ENCODE data around the gene TSPEAR.

DNA sequence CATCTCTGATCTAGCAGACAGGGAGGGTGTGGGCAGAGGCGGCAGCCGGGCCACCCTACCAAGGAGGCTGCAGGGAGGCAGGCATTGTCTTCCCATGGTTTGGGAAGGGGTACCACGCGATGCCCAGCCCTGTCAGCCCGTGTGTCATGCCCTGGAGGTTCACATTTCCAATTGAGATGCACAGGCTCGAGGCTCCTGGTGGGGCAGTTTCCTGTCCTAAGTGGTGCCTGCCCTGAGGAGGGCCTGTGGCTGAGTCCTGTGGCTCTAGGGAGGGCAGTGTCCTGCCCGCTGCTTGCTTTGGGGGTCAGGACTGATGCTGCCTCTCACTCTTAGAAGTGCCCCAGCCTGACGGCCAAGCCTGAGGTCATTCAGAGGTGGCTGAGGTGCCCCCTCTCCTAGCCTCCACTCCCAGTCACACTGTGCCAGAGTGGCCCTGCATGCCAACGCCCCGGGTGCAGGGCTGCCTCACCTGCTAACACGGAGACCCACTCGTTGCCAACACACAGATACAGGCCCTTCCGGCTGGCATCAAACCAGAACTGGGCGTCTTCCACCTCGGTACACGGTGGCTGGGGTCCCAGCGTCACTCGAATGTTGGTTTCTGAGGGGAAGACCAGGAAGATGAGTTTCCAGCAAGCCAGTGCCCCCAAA, 183.3 kb downstream of the TSPEAR start:
- TF ChIP-seq, protein P1, sequence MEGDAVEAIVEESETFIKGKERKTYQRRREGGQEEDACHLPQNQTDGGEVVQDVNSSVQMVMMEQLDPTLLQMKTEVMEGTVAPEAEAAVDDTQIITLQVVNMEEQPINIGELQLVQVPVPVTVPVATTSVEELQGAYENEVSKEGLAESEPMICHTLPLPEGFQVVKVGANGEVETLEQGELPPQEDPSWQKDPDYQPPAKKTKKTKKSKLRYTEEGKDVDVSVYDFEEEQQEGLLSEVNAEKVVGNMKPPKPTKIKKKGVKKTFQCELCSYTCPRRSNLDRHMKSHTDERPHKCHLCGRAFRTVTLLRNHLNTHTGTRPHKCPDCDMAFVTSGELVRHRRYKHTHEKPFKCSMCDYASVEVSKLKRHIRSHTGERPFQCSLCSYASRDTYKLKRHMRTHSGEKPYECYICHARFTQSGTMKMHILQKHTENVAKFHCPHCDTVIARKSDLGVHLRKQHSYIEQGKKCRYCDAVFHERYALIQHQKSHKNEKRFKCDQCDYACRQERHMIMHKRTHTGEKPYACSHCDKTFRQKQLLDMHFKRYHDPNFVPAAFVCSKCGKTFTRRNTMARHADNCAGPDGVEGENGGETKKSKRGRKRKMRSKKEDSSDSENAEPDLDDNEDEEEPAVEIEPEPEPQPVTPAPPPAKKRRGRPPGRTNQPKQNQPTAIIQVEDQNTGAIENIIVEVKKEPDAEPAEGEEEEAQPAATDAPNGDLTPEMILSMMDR (conservative IDR thresholded peaks at IDR 0.05 in 1 of 2, IDR thresholded peaks at IDR 0.05 in 1 of 2; ENCODE audit: low read depth in 1 of 2, low read length in 2 of 2), result no peak
- TF ChIP-seq EZH2 (IDR thresholded peaks at IDR 0.05; ENCODE audit: low read length, missing control alignments), result no peak

All from fibroblast of lung (primary cell).